ENCODE results near the gene CPN2.

The CPN2 gene

GRCh38 chr3:194342861-194343560 is 8.1 kb downstream of the CPN2 start:
- Histone ChIP-seq H3K9me2 (replicated peaks; ENCODE audit: low read depth, low read length) (no peaks in the 10 kb centered on the region), H4K20me1 (ENCODE audit: insufficient read depth, low read length, poor library complexity, severe bottlenecking) (no peaks in the 10 kb centered on the region), H3K4me1 (ENCODE audit: insufficient read depth, low read length, poor library complexity, severe bottlenecking) (no peaks in the 10 kb centered on the region), H3K36me3 (ENCODE audit: insufficient read depth, low read length) (no peaks in the 10 kb centered on the region), H3K9me3 (ENCODE audit: insufficient read depth, low read depth, low read length) (no peaks in the 10 kb centered on the region), H3K4me2 (ENCODE audit: low read depth, low read length, poor library complexity, severe bottlenecking) (no peak overlapping the region), H3K4me3 (ENCODE audit: low read length, poor library complexity, severe bottlenecking) (no peak overlapping the region), H3K79me2 (ENCODE audit: insufficient read depth, low read length) (no peaks in the 10 kb centered on the region), H2AFZ (ENCODE audit: low read length) (no peak overlapping the region), H3K9ac (ENCODE audit: low read depth, low read length, poor library complexity, severe bottlenecking) (no peak overlapping the region), H3F3A (ENCODE audit: low read depth) (no peaks in the 10 kb centered on the region), H3K27me3 (ENCODE audit: insufficient read depth, low read length, poor library complexity, severe bottlenecking) (no peaks in the 10 kb centered on the region)
- no peak for TF ChIP-seq CTCF (conservative IDR thresholded peaks at IDR 0.05; ENCODE audit: low read length)
- no peak for TF ChIP-seq EZH2phosphoT487 (IDR thresholded peaks at IDR 0.05; ENCODE audit: borderline replicate concordance)

- no peaks in the 10 kb centered on the region for H4K20me1 ChIP-seq (ENCODE audit: insufficient read depth, low read length, poor library complexity, severe bottlenecking)
- no peak overlapping the region for H3K4me3 ChIP-seq (ENCODE audit: low read length, poor library complexity, severe bottlenecking)
- no peaks in the 10 kb centered on the region for H3K79me2 ChIP-seq (ENCODE audit: insufficient read depth, low read length)
- H2AFZ ChIP-seq (ENCODE audit: low read length), result no peak overlapping the region
- H3F3A ChIP-seq (ENCODE audit: low read depth), result no peaks in the 10 kb centered on the region
- no peaks in the 10 kb centered on the region for H3K9me3 ChIP-seq (ENCODE audit: insufficient read depth, low read depth, low read length)
- TF ChIP-seq CTCF (conservative IDR thresholded peaks at IDR 0.05; ENCODE audit: low read length), result no peak
- no peak for TF ChIP-seq EZH2phosphoT487 (IDR thresholded peaks at IDR 0.05; ENCODE audit: borderline replicate concordance)
- H3K4me2 ChIP-seq (ENCODE audit: low read depth, low read length, poor library complexity, severe bottlenecking), result no peak overlapping the region
- H3K9me2 ChIP-seq (replicated peaks; ENCODE audit: low read depth, low read length), result no peaks in the 10 kb centered on the region
- no peaks in the 10 kb centered on the region for H3K4me1 ChIP-seq (ENCODE audit: insufficient read depth, low read length, poor library complexity, severe bottlenecking)
- H3K36me3 ChIP-seq (ENCODE audit: insufficient read depth, low read length), result no peaks in the 10 kb centered on the region
- H3K27me3 ChIP-seq (ENCODE audit: insufficient read depth, low read length, poor library complexity, severe bottlenecking), result no peaks in the 10 kb centered on the region
- H3K9ac ChIP-seq (ENCODE audit: low read depth, low read length, poor library complexity, severe bottlenecking), result no peak overlapping the region
Measured at GRCh38 chr3:194340757-194341400, 10.2 kb downstream of the CPN2 start.

GRCh38 chr3:194339840-194340239 is 11.3 kb downstream of the CPN2 start:
- TF ChIP-seq EZH2phosphoT487 (IDR thresholded peaks at IDR 0.05; ENCODE audit: borderline replicate concordance) (no peak), CTCF (conservative IDR thresholded peaks at IDR 0.05; ENCODE audit: low read length) (no peak)
- Histone ChIP-seq H3K4me3 (ENCODE audit: low read length, poor library complexity, severe bottlenecking) (no peak overlapping the region), H3K9me3 (ENCODE audit: insufficient read depth, low read depth, low read length) (no peaks in the 10 kb centered on the region), H3K4me2 (ENCODE audit: low read depth, low read length, poor library complexity, severe bottlenecking) (no peak overlapping the region), H2AFZ (ENCODE audit: low read length) (no peak overlapping the region), H3K4me1 (ENCODE audit: insufficient read depth, low read length, poor library complexity, severe bottlenecking) (no peaks in the 10 kb centered on the region), H4K20me1 (ENCODE audit: insufficient read depth, low read length, poor library complexity, severe bottlenecking) (no peaks in the 10 kb centered on the region), H3K36me3 (ENCODE audit: insufficient read depth, low read length) (no peaks in the 10 kb centered on the region), H3F3A (ENCODE audit: low read depth) (no peaks in the 10 kb centered on the region), H3K9ac (ENCODE audit: low read depth, low read length, poor library complexity, severe bottlenecking) (no peak overlapping the region), H3K79me2 (ENCODE audit: insufficient read depth, low read length) (no peaks in the 10 kb centered on the region), H3K27me3 (ENCODE audit: insufficient read depth, low read length, poor library complexity, severe bottlenecking) (no peaks in the 10 kb centered on the region), H3K9me2 (replicated peaks; ENCODE audit: low read depth, low read length) (no peaks in the 10 kb centered on the region)
